H1 (cell line): ENCODE data around the gene ZNF606. TPM values are rescaled to one million over a fixed set of nuclear protein-coding genes. Genes with fewer than 3 reads are reported as not detected.

ENCODE experiments used
- CTCF ChIA-PET: fragments of 300-600 bp; sonication (Branson Sonifier 250); formaldehyde crosslinking; loops from one replicate; lab custom pipeline; 2021; ENCODE audit not compliant: partially characterized antibody; lab: Charles Lee
- POLR2A ChIA-PET: fragments of 300-600 bp; sonication (Branson Sonifier 250); formaldehyde crosslinking; loops from one replicate; lab custom pipeline; 2021; ENCODE audit warnings: inconsistent platforms; ENCODE audit not compliant: partially characterized antibody; lab: Charles Lee
- DNase-seq, 2 experiments: peaks; one replicate each; pipeline versions ENCODE4 v3.0.0 to v3.0.0-alpha.2; 2010 to 2022; ENCODE audit warnings: low spot score in 2 of 2, low read depth in 1 of 2, mixed read lengths in 1 of 2
- FAIRE-seq: peaks from 2 replicates; lab custom pipeline; 2011; peaks lifted over from hg19 to GRCh38; lab: Jason Lieb, UNC
- H2AFZ ChIP-seq: 2 replicates; pipeline ENCODE4 v1.8.1; 2012; ENCODE audit warnings: low read length, inconsistent platforms
- H2AK5ac ChIP-seq: 2 replicates; pipeline ENCODE4 v1.6.1; 2013; ENCODE audit warnings: low read depth, low read length
- H2BK120ac ChIP-seq: replicated peaks from 2 replicates; pipeline ENCODE3; 2013; ENCODE audit warnings: low read depth, low read length, inconsistent platforms
- H2BK12ac ChIP-seq: 2 replicates; pipeline ENCODE4 v1.6.1; 2013; ENCODE audit warnings: low read depth, low read length
- H2BK15ac ChIP-seq: 2 replicates; pipeline ENCODE4 v1.6.1; 2013; ENCODE audit warnings: low read length
- H2BK20ac ChIP-seq: 2 replicates; pipeline ENCODE4 v1.6.1; 2013; ENCODE audit warnings: low read length
- H2BK5ac ChIP-seq: 2 replicates; pipeline ENCODE4 v1.6.1; 2013; ENCODE audit warnings: low read depth, low read length
- H3K14ac ChIP-seq: 2 replicates; pipeline ENCODE4 v1.6.1; 2013; ENCODE audit warnings: inconsistent platforms; ENCODE audit not compliant: insufficient read length
- H3K18ac ChIP-seq: 2 replicates; pipeline ENCODE4 v1.6.1; 2013; ENCODE audit warnings: low read length; ENCODE audit errors: extremely low read depth
- H3K23ac ChIP-seq: 2 replicates; pipeline ENCODE4 v1.6.1; 2013; ENCODE audit warnings: inconsistent platforms; ENCODE audit not compliant: insufficient read length
- H3K23me2 ChIP-seq: 2 replicates; pipeline ENCODE4 v1.6.1; 2013; ENCODE audit warnings: low read depth, low read length
- H3K27ac ChIP-seq: 2 replicates; pipeline ENCODE4 v1.6.1; 2011; ENCODE audit warnings: low read depth, low read length, inconsistent platforms
- H3K27me3 ChIP-seq, 4 experiments: replicated peaks in 1 of 4; 1 replicate in 1 of 4; 2 replicates in 3 of 4; pipeline versions ENCODE4 v1.6.1 to v1.8.1; 2011 to 2013; ENCODE audit warnings: low read length in 3 of 4, mild to moderate bottlenecking in 3 of 4, inconsistent platforms in 2 of 4, mixed read lengths in 2 of 4, moderate library complexity in 1 of 4; ENCODE audit not compliant: control insufficient read depth in 3 of 4, insufficient read depth in 3 of 4; ENCODE audit errors: extremely low read depth in 1 of 4
- H3K36me3 ChIP-seq, 4 experiments: 2 replicates each; pipeline versions ENCODE4 v1.6.1 to v1.8.1; 2011 to 2013; ENCODE audit warnings: mild to moderate bottlenecking in 4 of 4, low read length in 3 of 4, moderate library complexity in 2 of 4, control low read depth in 1 of 4, inconsistent platforms in 1 of 4; ENCODE audit not compliant: insufficient read depth in 4 of 4, control insufficient read depth in 2 of 4
- H3K4ac ChIP-seq: replicated peaks from 2 replicates; pipeline ENCODE3; 2013; ENCODE audit warnings: low read length, low read depth, mixed read lengths, inconsistent platforms; ENCODE audit not compliant: insufficient read length
- H3K4me1 ChIP-seq, 4 experiments: replicated peaks in 1 of 4; 1 replicate in 1 of 4; 2 replicates in 3 of 4; pipeline versions ENCODE4 v1.6.1 to v1.8.1; 2011 to 2013; ENCODE audit warnings: low read length in 3 of 4, inconsistent platforms in 2 of 4, mixed read lengths in 1 of 4; ENCODE audit not compliant: insufficient read depth in 4 of 4, control insufficient read depth in 3 of 4
- H3K4me2 ChIP-seq, 2 experiments: 2 replicates each; pipeline versions ENCODE4 v1.6.1 to v1.8.1; 2011 to 2013; ENCODE audit warnings: low read depth in 2 of 2, low read length in 2 of 2, control low read depth in 1 of 2, inconsistent platforms in 1 of 2, mild to moderate bottlenecking in 1 of 2; ENCODE audit not compliant: insufficient read depth in 1 of 2
- H3K4me3 ChIP-seq, 4 experiments: fragments of 200-600, 300-600 bp in 1 of 4; sonication (generic), shearing (Covaris generic), sonication (Bioruptor Twin) in 1 of 4; 2 replicates each; pipeline versions ENCODE4 v1.5.1 to v1.8.1; 2011 to 2016; ENCODE audit warnings: low read length in 4 of 4, low read depth in 3 of 4, control low read depth in 2 of 4, inconsistent platforms in 2 of 4, mild to moderate bottlenecking in 2 of 4, mixed read lengths in 1 of 4, moderate library complexity in 1 of 4; ENCODE audit not compliant: insufficient read depth in 2 of 4; ENCODE audit errors: extremely low read depth in 1 of 4
- H3K56ac ChIP-seq: replicated peaks from 2 replicates; pipeline ENCODE3; 2013; ENCODE audit warnings: low read depth, mild to moderate bottlenecking, mixed read lengths, low read length, inconsistent platforms; ENCODE audit not compliant: insufficient read length
- H3K79me1 ChIP-seq: 2 replicates; pipeline ENCODE4 v1.6.1; 2013; ENCODE audit warnings: low read depth, low read length, control low read depth
- H3K79me2 ChIP-seq, 2 experiments: 2 replicates each; pipeline versions ENCODE4 v1.6.1 to v1.8.1; 2012 to 2013; ENCODE audit warnings: low read length in 2 of 2, mild to moderate bottlenecking in 2 of 2, inconsistent platforms in 1 of 2; ENCODE audit not compliant: insufficient read depth in 2 of 2, control insufficient read depth in 1 of 2
- H3K9ac ChIP-seq, 4 experiments: replicated peaks in 1 of 4; 1 replicate in 1 of 4; 2 replicates in 3 of 4; pipeline versions ENCODE4 v1.6.1 to v1.8.1; 2011 to 2013; ENCODE audit warnings: low read depth in 3 of 4, low read length in 3 of 4, control low read depth in 2 of 4, mild to moderate bottlenecking in 2 of 4, moderate library complexity in 2 of 4, inconsistent platforms in 1 of 4; ENCODE audit errors: extremely low read depth in 1 of 4
- H3K9me3 ChIP-seq, 2 experiments: 2 replicates each; pipeline versions ENCODE4 v1.6.1 to v1.8.1; 2012 to 2013; ENCODE audit warnings: mild to moderate bottlenecking in 2 of 2, moderate library complexity in 2 of 2, control low read depth in 1 of 2, inconsistent platforms in 1 of 2, low read depth in 1 of 2, low read length in 1 of 2, mixed read lengths in 1 of 2; ENCODE audit not compliant: insufficient read depth in 2 of 2
- H4K20me1 ChIP-seq, 2 experiments: replicated peaks in 1 of 2; 2 replicates each; pipeline versions ENCODE3 to v1.8.1; 2011 to 2013; ENCODE audit warnings: inconsistent platforms in 2 of 2, low read length in 2 of 2, mild to moderate bottlenecking in 1 of 2; ENCODE audit not compliant: insufficient read depth in 2 of 2, control insufficient read depth in 1 of 2
- H4K5ac ChIP-seq: 2 replicates; pipeline ENCODE4 v1.6.1; 2013; ENCODE audit warnings: low read length, low read depth, mixed read lengths, inconsistent platforms; ENCODE audit not compliant: insufficient read length
- H4K8ac ChIP-seq: 2 replicates; pipeline ENCODE4 v1.8.0; 2013; ENCODE audit warnings: mild to moderate bottlenecking, moderate library complexity, low read length, inconsistent platforms; ENCODE audit not compliant: insufficient read depth; ENCODE audit errors: extremely low read depth
- H4K91ac ChIP-seq: replicated peaks from 2 replicates; pipeline ENCODE3; 2013; ENCODE audit warnings: low read length, mixed read lengths, inconsistent platforms; ENCODE audit not compliant: insufficient read length
- CBX5 ChIP-seq: fragments of 300-800, 300-1000 bp; sonication (generic); IDR thresholded peaks from 2 replicates; pipeline ENCODE4 v1.7.1; 2016; ENCODE audit warnings: antibody characterized with exemption, low read length, low read depth
- EGR1 ChIP-seq: IDR thresholded peaks from 2 replicates; pipeline ENCODE4 v1.6.1; 2011; ENCODE audit warnings: low read depth, low read length, borderline replicate concordance
- HDAC2 ChIP-seq, 2 experiments: fragments of 300-600 bp in 1 of 2; sonication (generic) in 1 of 2; IDR thresholded peaks; 2 replicates each; pipeline ENCODE4 v1.6.1; 2011 to 2012; ENCODE audit warnings: low read depth in 2 of 2, low read length in 2 of 2, mild to moderate bottlenecking in 2 of 2, moderate library complexity in 2 of 2, borderline replicate concordance in 1 of 2, inconsistent platforms in 1 of 2
- PHF8 ChIP-seq: fragments of 200-600 bp; sonication (generic); conservative IDR thresholded peaks from 2 replicates; pipeline ENCODE4 v1.7.1; 2012; ENCODE audit warnings: low read depth, mild to moderate bottlenecking, inconsistent platforms, low read length, moderate library complexity
- POU5F1 ChIP-seq: IDR thresholded peaks from 2 replicates; pipeline ENCODE4 v1.6.1; 2011; ENCODE audit warnings: low read depth, mild to moderate bottlenecking, low read length, moderate library complexity
- RFX5 ChIP-seq: IDR thresholded peaks from 2 replicates; pipeline ENCODE4 v1.6.1; 2011; ENCODE audit warnings: low read depth, low read length, improper control_type of control experiment, borderline replicate concordance
- SP2 ChIP-seq: IDR thresholded peaks from 2 replicates; pipeline ENCODE4 v1.6.1; 2012; ENCODE audit warnings: mild to moderate bottlenecking, low read length, inconsistent platforms
- SP4 ChIP-seq: IDR thresholded peaks from 2 replicates; pipeline ENCODE4 v1.6.1; 2012; ENCODE audit warnings: low read length, inconsistent platforms
- SRF ChIP-seq: IDR thresholded peaks from 2 replicates; pipeline ENCODE4 v1.6.1; 2011; ENCODE audit warnings: mild to moderate bottlenecking, low read depth, low read length, moderate library complexity
- TBP ChIP-seq: IDR thresholded peaks from 2 replicates; pipeline ENCODE4 v1.6.1; 2011; ENCODE audit warnings: low read depth, low read length, improper control_type of control experiment
- WGBS, 2 experiments: shearing (Covaris generic) in 1 of 2; methylation state at CpG; one replicate each; pipeline versions ENCODE4 v1.1.6 to v1.1.7; 2013 to 2015; ENCODE audit warnings: low lambda C conversion rate in 2 of 2, mixed read lengths in 2 of 2, inconsistent platforms in 1 of 2, low coverage in 1 of 2, missing lambda C conversion rate in 1 of 2; ENCODE audit not compliant: insufficient replicate concordance in 2 of 2, insufficient coverage in 1 of 2, insufficient read length in 1 of 2; ENCODE audit errors: extremely low coverage in 1 of 2, missing lambda C conversion rate in 1 of 2; 5-methylcytosine and 5-hydroxymethylcytosine counted together
- polyA plus RNA-seq, 7 experiments: library from polyadenylated mRNA; depleted of rRNA in 3 of 7; stranded (reverse) in 5 of 7; unstranded in 2 of 7; fragments of >200 nt in 5 of 7; fragments of 200-250 nt in 2 of 7; gene quantifications; 1 replicate in 5 of 7; 2 replicates in 1 of 7; 4 replicates in 1 of 7; pipeline versions ENCODE4 v1.2.1 to v1.2.3, GENCODE V29; 2011 to 2013; ENCODE audit warnings: missing spikeins in 2 of 7, mixed read lengths in 2 of 7
- total RNA-seq: library from RNA; stranded (reverse); fragmentation: NEBNext Ultra II Directional; extraction: Animal tissue kit (Norgen Biotek cat#: 25700); gene quantifications from 2 replicates; pipeline ENCODE4 v1.2.1, GENCODE V29; 2021

Gene ZNF606
- total and polyA plus RNA-seq, 2 of the 8 experiments (the other 6 are each of a cell fraction or from before 2014, with no cell fraction given): 5.2 to 19.3 TPM

GRCh38 chr19:58044391-58044790 is 41.8 kb upstream of the ZNF606 start:
- H4K20me1 ChIP-seq: no peaks in the 10 kb centered on the region
- no peaks in the 10 kb centered on the region for H3K36me3 ChIP-seq
- no peak overlapping the region for H3K23ac ChIP-seq
- H3K23me2 ChIP-seq: no peaks in the 10 kb centered on the region; the same call in 1 of the 2 replicates
- H4K8ac ChIP-seq: no peak overlapping the region
- H3K56ac ChIP-seq: no peak overlapping the region
- H2BK5ac ChIP-seq: no peak overlapping the region
- H3K18ac ChIP-seq: no peak overlapping the region
- peaks cover 24 to 46% of the 10 kb centered on the region in 2 experiments for H3K9me3 ChIP-seq
- no peak overlapping the region for H2BK12ac ChIP-seq
- no peak for TF ChIP-seq HDAC2 (IDR thresholded peaks at IDR 0.05; ENCODE audit: borderline replicate concordance in 1 of 2, low read depth in 2 of 2, low read length in 2 of 2)
- TF ChIP-seq POU5F1: no peak
- TF ChIP-seq RFX5: no peak
- no peak for TF ChIP-seq SP2
- TF ChIP-seq CBX5: no peak
- no peak for TF ChIP-seq PHF8
- TF ChIP-seq SP4: no peak
- no peak for TF ChIP-seq EGR1
- no peak for TF ChIP-seq TBP
- no peak for TF ChIP-seq SRF
- H3K9ac ChIP-seq: no peak overlapping the region
- H3K79me1 ChIP-seq: no peaks in the 10 kb centered on the region
- no peak overlapping the region for H2BK120ac ChIP-seq
- H4K5ac ChIP-seq: no peak overlapping the region
- H2BK15ac ChIP-seq: no peak overlapping the region
- H3K27me3 ChIP-seq: peaks cover 0 to 5% (median 4%) of the 10 kb centered on the region in 4 experiments; a peak in 3 of 7 replicates
- WGBS, 2 experiments: 98% methylated on average over 30 of the region's 42 CpGs; no CpG with 5 or more reads in 1 of the 2 experiments
- FAIRE-seq: no peak
- H3K14ac ChIP-seq: no peak overlapping the region
- H2AK5ac ChIP-seq: no peak overlapping the region
- no peak overlapping the region for H3K27ac ChIP-seq
- CTCF ChIA-PET: interaction anchor here (0.8 to 6.7 kb wide), 10 partner anchors 11 to 110 kb away, joined by 3 to 113 read pairs (median 9); partner anchors contain the start of gene ZNF135
- H3K4me1 ChIP-seq: peaks cover 0 to 3% (median 0%) of the 10 kb centered on the region in 4 experiments; a peak in 2 of 7 replicates
- H3K4me2 ChIP-seq: no peak overlapping the region
- DNase-seq: no peak
- H2BK20ac ChIP-seq: no peak overlapping the region
- H3K4ac ChIP-seq: no peak overlapping the region
- no peaks in the 10 kb centered on the region for H3K79me2 ChIP-seq
- POLR2A ChIA-PET: interaction anchor here (1.5 to 6.2 kb wide), 7 partner anchors 8 to 55 kb away, joined by 4 to 45 read pairs (median 7); partner anchors contain the start of gene ZNF135
- H3K4me3 ChIP-seq: no peak overlapping the region
- H2AFZ ChIP-seq: no peak overlapping the region
- H4K91ac ChIP-seq: no peak overlapping the region
